Psoas muscle (tissue), 8 donors: Measurements from ENCODE around the gene EPHB2. TPM values are rescaled to one million over a fixed set of nuclear protein-coding genes. Genes with fewer than 3 reads are reported as not detected.

Experiments used
- ATAC-seq, 4 donors: fragments of 200-7000 bp; cut with Tn5 transposase; one replicate each; pipeline ENCODE4 v1.9.1; 2020; ENCODE audit warnings: moderate library complexity in 3 of 4, mild to moderate bottlenecking in 2 of 4
- DNase-seq, 2 donors: peaks; one replicate each; pipeline ENCODE4 v3.0.0-alpha.2; 2020
- H3K27ac ChIP-seq: fragments of 200-600 bp; one replicate; pipeline ENCODE4 v1.8.0; 2022
- H3K27me3 ChIP-seq, 3 donors: fragments of 200-600 bp in 1 of 3; one replicate each; pipeline versions ENCODE4 v1.6.1 to v1.8.0; 2013 to 2022; ENCODE audit warnings: low read length in 2 of 3, mild to moderate bottlenecking in 2 of 3, moderate library complexity in 1 of 3; ENCODE audit not compliant: insufficient read depth in 3 of 3
- H3K36me3 ChIP-seq, 2 donors: fragments of 200-600 bp in 1 of 2; one replicate each; pipeline versions ENCODE4 v1.6.1 to v1.8.0; 2013 to 2022; ENCODE audit warnings: low read depth in 1 of 2, mild to moderate bottlenecking in 1 of 2, moderate library complexity in 1 of 2; ENCODE audit not compliant: insufficient read depth in 1 of 2
- H3K4me1 ChIP-seq: fragments of 200-600 bp; one replicate; pipeline ENCODE4 v1.8.0; 2022
- H3K4me3 ChIP-seq: fragments of 200-600 bp; one replicate; pipeline ENCODE4 v1.8.0; 2022; ENCODE audit warnings: mild to moderate bottlenecking
- H3K9me3 ChIP-seq: fragments of 200-600 bp; one replicate; pipeline ENCODE4 v1.8.0; 2022
- WGBS, 3 donors: extraction: QIAGEN DNeasy Blood & Tissue Kit; methylation state at CpG; one replicate each; pipeline versions ENCODE4 v1.1.6 to v1.1.7; 2013; 5-methylcytosine and 5-hydroxymethylcytosine counted together
- intact Hi-C, 2 donors: fragments of 100-400 bp; cut with DNase I; formaldehyde crosslinking; loops; one replicate each; pipeline versions ENCODE4 v1.11.0 to v1.14.2; 2022
- polyA plus RNA-seq, 3 donors: library from polyadenylated mRNA; stranded (reverse); fragments of 200-250 nt; gene quantifications; one replicate each; pipeline ENCODE4 v1.2.3, GENCODE V29; 2013
- total RNA-seq, 4 donors: library from RNA; stranded (reverse); fragmentation: NEBNext Ultra II Directional in 2 of 4; extraction: Animal tissue kit (Norgen Biotek cat#: 25700) in 2 of 4; gene quantifications; one replicate each; pipeline versions ENCODE4 v1.2.1 to v1.2.4, GENCODE V29; 2021 to 2023
- TF ChIP-seq, protein P1 (sequence below): fragments of 200-600 bp; IDR thresholded peaks from one replicate; pipeline ENCODE4 v1.8.0; 2022; ENCODE audit warnings: antibody characterized with exemption
- donor health status: healthy with polysubstance abuse.
- donor health status: DM: no; HTN: no; CAD: no; lungs with moderate emphysema.
- donor health status: Bipolar disorder and iron deficiency.
- donor health status: healthy.
- donor health status: DM: yes; HTN: yes; CAD: no.
- donor health status: DM: no; HTN: no; CAD: no.
- donor health status: DM: no; HTN: no; CAD: no.
- donor health status: DM: yes; HTN: yes; CAD: no.

EPHB2 gene
- total and polyA plus RNA-seq, 7 donors = 0.06 to 2.1 (median 0.48) TPM; not detected in 1

DNA sequence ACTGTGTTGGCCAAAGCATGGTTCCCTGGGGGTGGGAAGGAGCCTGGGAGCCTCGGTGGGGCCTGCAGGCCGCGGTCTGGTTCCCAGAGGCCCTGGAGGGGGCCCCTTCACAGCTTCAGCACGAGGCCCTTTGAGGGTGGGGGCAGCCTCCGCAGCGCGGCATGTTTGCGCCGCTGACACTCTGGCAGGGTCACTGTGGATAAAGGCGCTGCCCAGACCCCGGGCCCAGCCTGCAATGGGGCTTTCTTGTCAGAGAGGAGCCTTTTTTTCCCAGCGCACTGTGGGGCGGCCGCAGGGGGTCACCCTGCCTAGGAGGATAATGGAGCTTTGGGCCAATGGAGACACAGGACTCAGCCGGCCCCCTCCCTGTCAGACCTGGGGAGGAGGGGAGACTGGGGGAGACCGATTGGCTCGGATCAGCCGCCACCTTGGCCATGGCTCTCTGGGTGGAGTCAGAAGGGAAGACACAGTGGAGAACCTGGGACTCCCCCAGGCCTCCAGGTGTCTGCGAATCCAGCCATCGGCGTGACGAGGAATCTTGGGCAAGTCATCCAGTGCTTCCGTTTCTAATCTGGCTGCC is 26.0 kb downstream of the EPHB2 start:
- no peaks in the 10 kb centered on the region for H3K27me3 ChIP-seq
- TF ChIP-seq, protein P1, sequence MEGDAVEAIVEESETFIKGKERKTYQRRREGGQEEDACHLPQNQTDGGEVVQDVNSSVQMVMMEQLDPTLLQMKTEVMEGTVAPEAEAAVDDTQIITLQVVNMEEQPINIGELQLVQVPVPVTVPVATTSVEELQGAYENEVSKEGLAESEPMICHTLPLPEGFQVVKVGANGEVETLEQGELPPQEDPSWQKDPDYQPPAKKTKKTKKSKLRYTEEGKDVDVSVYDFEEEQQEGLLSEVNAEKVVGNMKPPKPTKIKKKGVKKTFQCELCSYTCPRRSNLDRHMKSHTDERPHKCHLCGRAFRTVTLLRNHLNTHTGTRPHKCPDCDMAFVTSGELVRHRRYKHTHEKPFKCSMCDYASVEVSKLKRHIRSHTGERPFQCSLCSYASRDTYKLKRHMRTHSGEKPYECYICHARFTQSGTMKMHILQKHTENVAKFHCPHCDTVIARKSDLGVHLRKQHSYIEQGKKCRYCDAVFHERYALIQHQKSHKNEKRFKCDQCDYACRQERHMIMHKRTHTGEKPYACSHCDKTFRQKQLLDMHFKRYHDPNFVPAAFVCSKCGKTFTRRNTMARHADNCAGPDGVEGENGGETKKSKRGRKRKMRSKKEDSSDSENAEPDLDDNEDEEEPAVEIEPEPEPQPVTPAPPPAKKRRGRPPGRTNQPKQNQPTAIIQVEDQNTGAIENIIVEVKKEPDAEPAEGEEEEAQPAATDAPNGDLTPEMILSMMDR = no peak
- intact Hi-C loops = no loop called here
- ATAC-seq = no peak
- no peaks in the 10 kb centered on the region for H3K9me3 ChIP-seq
- H3K36me3 ChIP-seq = no peaks in the 10 kb centered on the region
- H3K4me3 ChIP-seq = no peak overlapping the region
- DNase-seq = no peak
- no peaks in the 10 kb centered on the region for H3K4me1 ChIP-seq
- WGBS, 3 donors = 77 to 82% (median 79%) methylated on average over 22 to 23 of the region's 23 CpGs
- no peak overlapping the region for H3K27ac ChIP-seq

DNA sequence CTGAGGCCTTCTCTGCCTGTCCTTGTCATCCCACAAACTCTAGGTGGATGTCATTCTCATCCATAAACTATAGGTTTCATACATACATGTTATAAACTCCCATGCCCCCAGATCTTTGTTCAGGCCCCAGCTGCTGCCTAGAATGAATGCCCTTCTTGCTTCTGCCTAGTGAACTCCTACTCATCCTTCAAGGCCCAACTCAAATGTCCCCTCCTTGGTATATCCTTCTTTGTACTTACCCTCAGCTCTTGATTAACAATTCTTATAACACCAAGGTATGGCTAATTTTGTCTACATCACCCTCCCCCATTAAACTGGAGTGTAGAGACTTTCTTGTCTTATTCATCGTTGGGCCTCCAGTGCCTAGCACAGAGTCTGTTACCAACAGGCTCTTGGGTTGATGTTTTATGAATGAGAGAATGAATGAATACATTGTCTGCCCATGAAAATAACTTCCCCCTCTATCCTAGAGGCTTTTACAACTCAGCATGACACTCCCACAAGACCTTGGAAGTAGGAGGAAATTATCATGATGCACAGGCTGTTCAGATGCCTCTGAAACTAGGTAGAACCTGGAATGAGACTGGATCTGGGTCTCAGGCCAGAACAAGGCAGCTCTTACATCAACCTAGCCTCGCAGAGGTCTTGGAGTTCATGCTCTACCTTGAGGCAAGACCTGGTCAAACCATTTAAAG is 26.9 kb downstream of the EPHB2 start:
- peaks cover 0 to 4% (median 0%) of the 10 kb centered on the region in 3 donors for H3K27me3 ChIP-seq
- no peak overlapping the region for H3K27ac ChIP-seq
- no peak overlapping the region for H3K4me3 ChIP-seq
- no peaks in the 10 kb centered on the region for H3K36me3 ChIP-seq
- TF ChIP-seq, protein P1 = no peak
- H3K9me3 ChIP-seq = no peaks in the 10 kb centered on the region
- WGBS, 3 donors = 91 to 96% (median 96%) methylated on average over 2 of the region's 2 CpGs
- intact Hi-C loops = no loop called here
- ATAC-seq (no peak), DNase-seq (no peak)
- H3K4me1 ChIP-seq = no peaks in the 10 kb centered on the region

DNA sequence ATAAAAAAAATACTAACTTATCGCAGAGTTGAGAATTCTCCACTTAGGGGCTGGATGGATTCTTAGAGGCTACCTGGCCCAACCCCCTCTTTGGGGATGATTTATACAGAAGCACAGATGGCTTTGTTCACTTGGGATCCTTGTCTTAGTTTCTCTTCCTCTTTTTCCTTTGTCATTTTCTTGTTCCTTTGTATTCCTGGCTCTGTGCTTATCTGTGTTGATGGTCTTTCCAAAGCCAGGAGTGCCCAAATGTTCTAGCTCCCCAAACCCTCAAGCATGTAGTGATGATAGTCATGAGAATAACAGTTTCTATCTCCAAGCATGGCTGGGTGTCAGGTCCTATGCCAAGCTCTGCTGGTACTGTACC is 27.4 kb downstream of the EPHB2 start:
- 95 to 100% (median 100%) methylated on average over 1 of the region's 1 CpG for WGBS, 3 donors
- intact Hi-C loops = no loop called here
- H3K27me3 ChIP-seq = peaks cover 0 to 4% (median 0%) of the 10 kb centered on the region in 3 donors

DNA sequence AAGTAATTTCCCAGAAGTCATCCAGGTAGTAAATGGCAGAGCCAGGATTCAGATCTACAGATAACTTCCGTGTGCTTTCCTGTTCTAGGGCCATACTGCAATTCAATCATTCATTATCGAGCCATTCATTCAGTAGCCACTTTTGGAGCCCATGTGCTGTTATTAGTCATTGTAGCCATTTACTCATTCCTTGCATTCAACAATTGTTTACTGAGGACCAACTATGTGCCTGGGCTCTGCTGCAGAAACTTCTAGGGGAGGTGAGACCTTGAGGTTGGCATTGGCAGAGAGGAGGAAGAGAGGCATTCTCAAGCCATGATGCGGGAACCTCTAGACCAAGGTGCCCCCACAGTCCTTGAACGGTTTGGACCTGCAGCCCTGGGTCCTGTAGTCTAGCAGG is 27.9 kb downstream of the EPHB2 start:
- ATAC-seq (no peak), DNase-seq (no peak)
- Histone ChIP-seq H3K9me3 (no peaks in the 10 kb centered on the region), H3K27ac (no peak overlapping the region), H3K27me3 (peaks cover 0 to 4% (median 0%) of the 10 kb centered on the region in 3 donors), H3K36me3 (no peaks in the 10 kb centered on the region), H3K4me1 (no peaks in the 10 kb centered on the region), H3K4me3 (no peak overlapping the region)
- TF ChIP-seq, protein P1 = no peak
- intact Hi-C loops = no loop called here
- WGBS, 3 donors = 86 to 95% (median 90%) methylated on average over 4 of the region's 4 CpGs

More for the DNA sequence above, 27.4 kb downstream of the EPHB2 start:
- Histone ChIP-seq H3K9me3 (no peaks in the 10 kb centered on the region), H3K27ac (no peak overlapping the region), H3K4me1 (no peaks in the 10 kb centered on the region), H3K4me3 (no peak overlapping the region), H3K36me3 (no peaks in the 10 kb centered on the region)
- ATAC-seq (no peak), DNase-seq (no peak)
- TF ChIP-seq, protein P1 = no peak
